RPMI7951 (cell line): ENCODE results near the gene FHIP1A. TPM values are rescaled to one million over a fixed set of nuclear protein-coding genes. Genes with fewer than 3 reads are reported as not detected.
A peak's percentile ranks its signal among the peaks of the same experiment; 100 is the strongest.

Experiments used
- DNase-seq: peaks from one replicate; pipeline ENCODE4 v3.0.0-alpha.2; 2012; ENCODE audit warnings: low read depth
- total RNA-seq: library from RNA; depleted of rRNA; stranded (reverse); fragments of >200 nt; shearing (Covaris generic); gene quantifications from 2 replicates; pipeline ENCODE4 v1.2.3, GENCODE V29; 2014

FHIP1A gene
- total RNA-seq, 1 experiment from 2014 or later, result 0.36 TPM

GRCh38 chr4:151417766-151418376 lies 8.9 kb downstream of the FHIP1A start:
- DNase-seq, result peak; percentile 8

GRCh38 chr4:151418385-151418784 lies 9.4 kb downstream of the FHIP1A start:
- DNase-seq, result peak; percentile 65

- no peak for DNase-seq
These were observed 9.9 kb downstream of the FHIP1A start for GRCh38 chr4:151418856-151419255.

GRCh38 chr4:151420250-151420807 lies 11.4 kb downstream of the FHIP1A start:
- no peak for DNase-seq

GRCh38 chr4:151422854-151423253 lies 13.9 kb downstream of the FHIP1A start:
- DNase-seq, result no peak

GRCh38 chr4:151426513-151426912 lies 17.5 kb downstream of the FHIP1A start:
- no peak for DNase-seq

GRCh38 chr4:151427266-151427665 lies 18.3 kb downstream of the FHIP1A start:
- no peak for DNase-seq

GRCh38 chr4:151428346-151428745 lies 19.4 kb downstream of the FHIP1A start:
- no peak for DNase-seq

- no peak for DNase-seq
These were observed 21.1 kb downstream of the FHIP1A start for GRCh38 chr4:151429957-151430570.

- DNase-seq, result no peak
These were observed 21.9 kb downstream of the FHIP1A start for GRCh38 chr4:151430740-151431457.

- DNase-seq, result no peak
These were observed 22.8 kb downstream of the FHIP1A start for GRCh38 chr4:151431728-151432127.

- no peak for DNase-seq
These were observed 23.7 kb downstream of the FHIP1A start for GRCh38 chr4:151432654-151433053.

- DNase-seq, result no peak
These were observed 25.3 kb downstream of the FHIP1A start for GRCh38 chr4:151434183-151434860.

GRCh38 chr4:151436093-151436518 lies 27.1 kb downstream of the FHIP1A start:
- no peak for DNase-seq

- no peak for DNase-seq
These were observed 28.5 kb downstream of the FHIP1A start for GRCh38 chr4:151437505-151437904.

- no peak for DNase-seq
These were observed 29.2 kb downstream of the FHIP1A start for GRCh38 chr4:151438154-151438553.

- DNase-seq, result no peak
These were observed 30.3 kb downstream of the FHIP1A start for GRCh38 chr4:151439320-151439719.

- DNase-seq, result no peak
These were observed 33.0 kb downstream of the FHIP1A start for GRCh38 chr4:151442002-151442401.

GRCh38 chr4:151443247-151443646 lies 34.3 kb downstream of the FHIP1A start:
- DNase-seq, result no peak

- no peak for DNase-seq
These were observed 34.8 kb downstream of the FHIP1A start for GRCh38 chr4:151443752-151444151.

GRCh38 chr4:151446208-151446607 lies 37.2 kb downstream of the FHIP1A start:
- no peak for DNase-seq

GRCh38 chr4:151454513-151454912 lies 45.5 kb downstream of the FHIP1A start:
- DNase-seq, result no peak
